HCT116 (cell line): ENCODE measurements around the gene DPP6. TPM values are rescaled to one million over a fixed set of nuclear protein-coding genes. Genes with fewer than 3 reads are reported as not detected.

Experiments used
- ATAC-seq: fragments of 200-7000 bp; cut with Tn5 transposase; 2 replicates; pipeline ENCODE4 v1.9.1; 2020; ENCODE audit warnings: mild to moderate bottlenecking, moderate library complexity
- BruUV-seq: library from RNA; stranded (reverse); fragments of 400-500 nt; replicated peaks from 2 replicates; lab custom pipeline; 2021; lab: Mats Ljungman, UMichigan
- CTCF ChIA-PET: fragments of 300-600 bp; sonication (Branson Sonifier 250); formaldehyde crosslinking; loops from one replicate; lab custom pipeline; 2021; ENCODE audit warnings: antibody characterized with exemption; lab: Charles Lee
- POLR2A ChIA-PET: fragments of 300-600, 350-600 bp; sonication (Branson Sonifier 250); formaldehyde crosslinking; loops from one replicate; lab custom pipeline; 2021; ENCODE audit warnings: antibody characterized with exemption; lab: Charles Lee
- RAD21 ChIA-PET, 2 experiments: fragments of 300-600 bp; sonication (Branson Sonifier 250); formaldehyde crosslinking; loops; one replicate each; lab custom pipeline; 2023; ENCODE audit warnings: low total read pairs in 2 of 2; ENCODE audit not compliant: uncharacterized antibody in 2 of 2, unreplicated experiment in 2 of 2, low non-redundant PET in 1 of 2; lab: Charles Lee
- DNase-seq: peaks from one replicate; pipeline ENCODE4 v3.0.0-alpha.2; 2010; ENCODE audit warnings: low read depth, low spot score
- H2AFZ ChIP-seq: fragments of 200-600 bp; shearing (Covaris generic), sonication (generic); 2 replicates; pipeline ENCODE4 v1.6.1; 2017; ENCODE audit warnings: low read depth, mixed run types, mixed read lengths, antibody characterized with exemption, low read length; ENCODE audit not compliant: poor library complexity, severe bottlenecking
- H3K27ac ChIP-seq: 2 replicates; pipeline ENCODE4 v1.5.1; 2012; ENCODE audit warnings: low read depth, low read length
- H3K27me3 ChIP-seq: fragments of 200-600 bp; sonication (generic); 2 replicates; pipeline ENCODE4 v1.6.1; 2016; ENCODE audit warnings: mixed run types, low read length, mixed read lengths; ENCODE audit not compliant: insufficient read depth
- H3K36me3 ChIP-seq, 2 experiments: fragments of 200-500 bp in 1 of 2; fragments of 200-600 bp in 1 of 2; sonication (Bioruptor generic) in 1 of 2; sonication (generic) in 1 of 2; 2 replicates each; pipeline versions ENCODE4 v1.5.1 to v1.6.1; 2014 to 2016; ENCODE audit warnings: low read length in 2 of 2, inconsistent platforms in 1 of 2, mixed read lengths in 1 of 2, mixed run types in 1 of 2; ENCODE audit not compliant: insufficient read depth in 2 of 2, control insufficient read depth in 1 of 2
- H3K4me1 ChIP-seq, 2 experiments: fragments of 200-600 bp in 1 of 2; sonication (generic) in 1 of 2; 2 replicates each; pipeline versions ENCODE4 v1.5.1 to v1.6.1; 2012 to 2017; ENCODE audit warnings: low read length in 2 of 2, inconsistent platforms in 1 of 2, mild to moderate bottlenecking in 1 of 2, mixed read lengths in 1 of 2, mixed run types in 1 of 2, moderate library complexity in 1 of 2; ENCODE audit not compliant: insufficient read depth in 2 of 2, control insufficient read depth in 1 of 2
- H3K4me2 ChIP-seq: fragments of 200-600 bp; sonication (generic); 2 replicates; pipeline ENCODE4 v1.6.1; 2017; ENCODE audit warnings: mixed run types, low read length, mixed read lengths
- H3K4me3 ChIP-seq, 2 experiments: fragments of 200-600 bp in 1 of 2; sonication (generic) in 1 of 2; replicated peaks in 1 of 2; 2 replicates each; pipeline ENCODE4 v1.5.1; 2011 to 2016; ENCODE audit warnings: low read length in 2 of 2, control low read depth in 1 of 2, low read depth in 1 of 2, mild to moderate bottlenecking in 1 of 2, mixed read lengths in 1 of 2, mixed run types in 1 of 2
- H3K79me2 ChIP-seq: fragments of 200-600 bp; sonication (generic); 2 replicates; pipeline ENCODE4 v1.6.1; 2017; ENCODE audit warnings: mild to moderate bottlenecking, mixed run types, low read length, moderate library complexity, mixed read lengths; ENCODE audit not compliant: insufficient read depth
- H3K9ac ChIP-seq: fragments of 200-600 bp; sonication (generic); 2 replicates; pipeline ENCODE4 v1.6.1; 2016; ENCODE audit warnings: low read length, mixed read lengths
- H3K9me2 ChIP-seq: fragments of 200-600 bp; sonication (generic), shearing (Covaris generic); 2 replicates; pipeline ENCODE4 v1.6.1; 2017; ENCODE audit warnings: mixed run types, mild to moderate bottlenecking, moderate library complexity; ENCODE audit not compliant: insufficient read depth
- H3K9me3 ChIP-seq, 2 experiments: fragments of 200-500 bp in 1 of 2; fragments of 200-600 bp in 1 of 2; sonication (Bioruptor generic) in 1 of 2; sonication (generic) in 1 of 2; 2 replicates each; pipeline ENCODE4 v1.6.1; 2014 to 2017; ENCODE audit warnings: low read length in 2 of 2, mixed read lengths in 2 of 2, inconsistent platforms in 1 of 2, low read depth in 1 of 2, mild to moderate bottlenecking in 1 of 2, mixed run types in 1 of 2, moderate library complexity in 1 of 2; ENCODE audit not compliant: control insufficient read depth in 1 of 2, insufficient read depth in 1 of 2
- H4K20me1 ChIP-seq: fragments of 200-600 bp; sonication (generic), shearing (Covaris generic); 2 replicates; pipeline ENCODE4 v1.6.1; 2017; ENCODE audit warnings: mixed run types, mild to moderate bottlenecking, moderate library complexity; ENCODE audit not compliant: insufficient read depth
- CBX3 ChIP-seq: IDR thresholded peaks from 2 replicates; pipeline ENCODE4 v1.6.1; 2012; ENCODE audit warnings: low read depth
- CEBPB ChIP-seq: IDR thresholded peaks from 2 replicates; pipeline ENCODE4 v1.6.1; 2012; ENCODE audit warnings: low read depth
- ELF1 ChIP-seq: IDR thresholded peaks from 2 replicates; pipeline ENCODE4 v1.6.1; 2012; ENCODE audit warnings: low read depth, borderline replicate concordance
- EZH2 ChIP-seq: fragments of 200-600 bp; sonication (generic); IDR thresholded peaks from 2 replicates; pipeline ENCODE4 v1.6.1; 2017; ENCODE audit warnings: antibody characterized with exemption, mixed run types
- FOSL1 ChIP-seq: IDR thresholded peaks from 2 replicates; pipeline ENCODE4 v1.6.1; 2012; ENCODE audit warnings: low read depth
- JUND ChIP-seq: IDR thresholded peaks from 2 replicates; pipeline ENCODE4 v1.6.1; 2012
- POLR2A ChIP-seq: IDR thresholded peaks from 2 replicates; pipeline ENCODE4 v1.7.0; 2011; ENCODE audit warnings: borderline replicate concordance; ENCODE audit not compliant: insufficient read depth, insufficient read length; ENCODE audit errors: extremely low read depth
- POLR2AphosphoS5 ChIP-seq: IDR thresholded peaks from 2 replicates; pipeline ENCODE4 v1.6.1; 2011; ENCODE audit warnings: mild to moderate bottlenecking, low read depth, low read length, moderate library complexity
- TCF7L2 ChIP-seq: IDR thresholded peaks from 2 replicates; pipeline ENCODE4 v1.7.0; 2011; ENCODE audit warnings: borderline replicate concordance, inconsistent platforms; ENCODE audit not compliant: insufficient read depth, insufficient read length; ENCODE audit errors: extremely low read depth
- YY1 ChIP-seq: IDR thresholded peaks from 2 replicates; pipeline ENCODE4 v1.6.1; 2011; ENCODE audit warnings: low read length, low read depth, moderate library complexity, mild to moderate bottlenecking; ENCODE audit not compliant: insufficient replicate concordance; ENCODE audit errors: extremely low read depth
- ZFX ChIP-seq: fragments of 450-650 bp; IDR thresholded peaks from 2 replicates; pipeline ENCODE4 v1.6.1; 2017
- intact Hi-C: fragments of 100-400 bp; cut with micrococcal nuclease; formaldehyde crosslinking; loops from 2 replicates; pipeline ENCODE4 v1.10.0; 2022
- total RNA-seq: library from RNA; stranded (reverse); gene quantifications from one replicate; pipeline ENCODE4 v1.2.1, GENCODE V29; 2021; ENCODE audit not compliant: unreplicated experiment
- TF ChIP-seq, protein P1 (sequence below), 3 experiments: fragments of 200-600 bp in 1 of 3; sonication (generic) in 1 of 3; IDR thresholded peaks in 2 of 3; conservative IDR thresholded peaks in 1 of 3; 2 replicates each; pipeline ENCODE4 v1.5.1; 2012 to 2017; ENCODE audit warnings: low read depth in 2 of 3, low read length in 2 of 3, antibody characterized with exemption in 1 of 3, borderline replicate concordance in 1 of 3, control low read depth in 1 of 3, mild to moderate bottlenecking in 1 of 3, mixed read lengths in 1 of 3, mixed run types in 1 of 3, moderate library complexity in 1 of 3; ENCODE audit not compliant: insufficient read depth in 1 of 3
- TF ChIP-seq, protein P2 (sequence below): IDR thresholded peaks from 2 replicates; pipeline ENCODE4 v1.6.1; 2012
- TF ChIP-seq, protein P3 (sequence below): IDR thresholded peaks from 2 replicates; pipeline ENCODE4 v1.6.1; 2012

The DPP6 gene
- total RNA-seq, 1 experiment from 2014 or later = not detected

DNA sequence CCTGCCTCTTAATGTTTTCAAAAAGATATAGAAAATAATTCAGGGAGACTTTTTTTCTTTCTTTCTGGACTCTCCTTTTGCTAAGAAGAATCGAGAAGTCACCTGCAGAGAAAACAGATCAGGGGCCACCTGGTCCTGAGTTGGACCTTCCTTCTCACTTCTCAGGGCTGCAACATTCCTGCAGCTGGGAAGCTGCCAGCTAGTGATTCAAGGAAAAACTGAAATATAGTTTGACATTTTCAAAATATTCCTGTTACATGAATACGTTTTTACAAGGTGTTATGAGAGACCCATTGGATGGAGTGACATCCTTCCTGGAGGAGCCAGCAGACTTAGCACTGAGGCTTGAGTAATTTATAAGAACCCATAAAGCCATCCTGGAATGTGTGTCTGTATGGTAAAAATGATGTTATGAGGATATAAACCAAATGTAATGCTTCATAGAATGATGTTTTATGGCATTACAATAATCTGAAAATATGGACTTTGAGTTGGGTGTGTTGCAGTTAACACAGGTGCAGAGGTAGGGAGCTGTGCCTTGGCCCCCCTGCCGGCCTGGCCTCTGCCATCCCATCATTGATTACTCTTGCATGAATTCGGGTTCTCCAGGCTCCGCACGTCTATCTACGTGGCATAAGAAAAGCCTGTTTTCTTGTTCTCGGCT, 801.0 kb downstream of the DPP6 start:
- RAD21 ChIA-PET = no interaction called here
- H3K9ac ChIP-seq = no peak overlapping the region
- no peaks in the 10 kb centered on the region for H3K27me3 ChIP-seq
- no peaks in the 10 kb centered on the region for H3K9me2 ChIP-seq
- no peak overlapping the region for H3K4me3 ChIP-seq
- DNase-seq (no peak), ATAC-seq (no peak)
- no peaks in the 10 kb centered on the region for H3K36me3 ChIP-seq
- H2AFZ ChIP-seq = no peak overlapping the region
- H3K79me2 ChIP-seq = no peaks in the 10 kb centered on the region
- CTCF ChIA-PET = no interaction called here
- no TSS peak for BruUV-seq
- no peaks in the 10 kb centered on the region; the same call in 1 of the 2 replicates for H4K20me1 ChIP-seq
- intact Hi-C loops = no loop called here
- no peaks in the 10 kb centered on the region for H3K9me3 ChIP-seq
- POLR2A ChIA-PET = no interaction called here
- no peak overlapping the region for H3K4me2 ChIP-seq
- no peak overlapping the region for H3K27ac ChIP-seq
- TF ChIP-seq POLR2A = no peak
- TF ChIP-seq TCF7L2 = no peak
- no peak for TF ChIP-seq ZFX
- no peak for TF ChIP-seq CBX3
- no peak for TF ChIP-seq ELF1
- TF ChIP-seq CEBPB = no peak
- H3K4me1 ChIP-seq = no peaks in the 10 kb centered on the region

DNA sequence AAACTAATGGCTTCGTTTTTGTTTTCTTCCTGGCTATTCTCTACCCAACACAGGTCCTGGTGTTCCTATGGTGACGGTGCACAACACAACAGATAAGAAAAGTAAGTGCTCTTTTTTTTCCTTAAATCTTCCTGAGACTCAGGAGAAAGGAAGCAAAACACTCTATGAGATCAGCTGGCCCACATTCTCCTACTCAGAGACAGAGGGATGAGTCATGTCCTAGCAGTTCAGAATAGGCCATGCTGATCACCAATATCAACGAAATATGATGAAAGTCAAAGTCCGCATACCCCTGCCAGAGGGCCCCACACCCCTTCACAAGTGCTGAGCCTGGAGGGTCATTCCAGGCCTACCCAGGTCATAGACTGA, 801.5 kb downstream of the DPP6 start:
- DNase-seq (no peak), ATAC-seq (no peak)
- Histone ChIP-seq H3K4me3 (no peak overlapping the region), H3K4me2 (no peak overlapping the region), H3K9me2 (no peaks in the 10 kb centered on the region), H3K36me3 (no peaks in the 10 kb centered on the region), H2AFZ (no peak overlapping the region), H4K20me1 (no peaks in the 10 kb centered on the region; the same call in 1 of the 2 replicates), H3K9ac (no peak overlapping the region), H3K9me3 (no peaks in the 10 kb centered on the region), H3K27ac (no peak overlapping the region), H3K79me2 (no peaks in the 10 kb centered on the region), H3K4me1 (no peaks in the 10 kb centered on the region), H3K27me3 (no peaks in the 10 kb centered on the region)
- RAD21 ChIA-PET = no interaction called here
- BruUV-seq = no TSS peak
- CTCF ChIA-PET = no interaction called here
- intact Hi-C loops = no loop called here
- POLR2A ChIA-PET = no interaction called here
- TF ChIP-seq TCF7L2 (no peak), EZH2 (no peak), JUND (no peak), POLR2A (no peak), POLR2AphosphoS5 (no peak), CEBPB (no peak), ELF1 (no peak), FOSL1 (no peak), YY1 (no peak)
- TF ChIP-seq, protein P1, sequence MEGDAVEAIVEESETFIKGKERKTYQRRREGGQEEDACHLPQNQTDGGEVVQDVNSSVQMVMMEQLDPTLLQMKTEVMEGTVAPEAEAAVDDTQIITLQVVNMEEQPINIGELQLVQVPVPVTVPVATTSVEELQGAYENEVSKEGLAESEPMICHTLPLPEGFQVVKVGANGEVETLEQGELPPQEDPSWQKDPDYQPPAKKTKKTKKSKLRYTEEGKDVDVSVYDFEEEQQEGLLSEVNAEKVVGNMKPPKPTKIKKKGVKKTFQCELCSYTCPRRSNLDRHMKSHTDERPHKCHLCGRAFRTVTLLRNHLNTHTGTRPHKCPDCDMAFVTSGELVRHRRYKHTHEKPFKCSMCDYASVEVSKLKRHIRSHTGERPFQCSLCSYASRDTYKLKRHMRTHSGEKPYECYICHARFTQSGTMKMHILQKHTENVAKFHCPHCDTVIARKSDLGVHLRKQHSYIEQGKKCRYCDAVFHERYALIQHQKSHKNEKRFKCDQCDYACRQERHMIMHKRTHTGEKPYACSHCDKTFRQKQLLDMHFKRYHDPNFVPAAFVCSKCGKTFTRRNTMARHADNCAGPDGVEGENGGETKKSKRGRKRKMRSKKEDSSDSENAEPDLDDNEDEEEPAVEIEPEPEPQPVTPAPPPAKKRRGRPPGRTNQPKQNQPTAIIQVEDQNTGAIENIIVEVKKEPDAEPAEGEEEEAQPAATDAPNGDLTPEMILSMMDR (IDR thresholded peaks at IDR 0.05 in 2 of 3, conservative IDR thresholded peaks at IDR 0.05 in 1 of 3; ENCODE audit: borderline replicate concordance in 1 of 3, insufficient read depth in 1 of 3, low read depth in 2 of 3, low read length in 2 of 3) = no peak
- TF ChIP-seq, protein P2, sequence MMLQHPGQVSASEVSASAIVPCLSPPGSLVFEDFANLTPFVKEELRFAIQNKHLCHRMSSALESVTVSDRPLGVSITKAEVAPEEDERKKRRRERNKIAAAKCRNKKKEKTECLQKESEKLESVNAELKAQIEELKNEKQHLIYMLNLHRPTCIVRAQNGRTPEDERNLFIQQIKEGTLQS = no peak
- TF ChIP-seq, protein P3, sequence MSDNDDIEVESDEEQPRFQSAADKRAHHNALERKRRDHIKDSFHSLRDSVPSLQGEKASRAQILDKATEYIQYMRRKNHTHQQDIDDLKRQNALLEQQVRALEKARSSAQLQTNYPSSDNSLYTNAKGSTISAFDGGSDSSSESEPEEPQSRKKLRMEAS = no peak
